Measurements from ENCODE around the gene RAB20.

DNA sequence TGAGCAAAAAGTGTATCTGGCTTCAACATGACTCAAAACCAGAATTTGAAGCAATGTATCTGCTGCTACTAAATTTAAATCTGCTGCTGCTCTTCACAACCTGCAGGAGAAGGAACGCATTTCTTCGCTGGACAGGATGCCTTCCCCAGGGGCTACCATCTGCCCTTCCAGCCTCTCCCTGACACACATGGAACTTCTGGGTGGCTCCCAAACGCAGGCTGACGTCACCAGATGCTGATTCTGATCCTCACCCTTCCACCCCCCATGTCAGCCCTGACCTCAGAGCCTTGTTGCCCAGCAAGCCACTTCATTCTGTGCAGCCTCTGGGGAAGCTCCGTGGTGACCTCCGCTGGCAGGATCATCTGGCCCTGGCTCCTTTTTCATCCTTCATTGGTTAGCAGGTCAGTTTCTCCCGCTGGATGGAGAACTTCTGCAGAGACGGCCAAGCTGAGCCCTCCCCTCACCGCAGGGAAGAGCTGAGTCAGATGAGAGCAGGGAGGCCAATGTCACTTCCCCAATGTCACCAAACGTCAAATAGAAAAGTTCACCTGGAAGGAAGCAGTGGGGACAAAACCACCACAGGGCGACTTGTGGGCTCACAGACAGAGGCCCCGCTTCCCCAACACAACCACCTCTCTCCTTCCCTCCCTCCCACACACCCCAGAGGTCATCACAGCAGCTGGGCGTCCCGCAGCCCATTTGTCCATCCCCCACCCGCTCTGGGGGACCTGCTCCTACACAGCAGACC, 14.0 kb upstream of the RAB20 start:
- TF ChIP-seq EZH2 (IDR thresholded peaks at IDR 0.05) (no peak), CTCF (IDR thresholded peaks at IDR 0.05 in 2 of 3, conservative IDR thresholded peaks at IDR 0.05 in 1 of 3; ENCODE audit: borderline replicate concordance in 1 of 3, insufficient read depth in 1 of 3, low read depth in 2 of 3, low read length in 2 of 3) (no peak), YY1 (IDR thresholded peaks at IDR 0.05; ENCODE audit: extremely low read depth, insufficient replicate concordance, low read depth, low read length) (no peak), ZNF274 (IDR thresholded peaks at IDR 0.05; ENCODE audit: low read depth, low read length) (no peak), EGR1 (IDR thresholded peaks at IDR 0.05; ENCODE audit: low read depth) (no peak), POLR2A (IDR thresholded peaks at IDR 0.05; ENCODE audit: borderline replicate concordance, extremely low read depth, insufficient read depth, insufficient read length) (no peak), SRF (IDR thresholded peaks at IDR 0.05; ENCODE audit: low read depth) (no peak), MAX (IDR thresholded peaks at IDR 0.05) (no peak), POLR2AphosphoS5 (IDR thresholded peaks at IDR 0.05; ENCODE audit: low read depth, low read length) (no peak), SP1 (IDR thresholded peaks at IDR 0.05; ENCODE audit: low read depth) (no peak), JUND (IDR thresholded peaks at IDR 0.05) (no peak), ELF1 (IDR thresholded peaks at IDR 0.05; ENCODE audit: borderline replicate concordance, low read depth) (no peak)
- TF ChIP-seq, protein P1, sequence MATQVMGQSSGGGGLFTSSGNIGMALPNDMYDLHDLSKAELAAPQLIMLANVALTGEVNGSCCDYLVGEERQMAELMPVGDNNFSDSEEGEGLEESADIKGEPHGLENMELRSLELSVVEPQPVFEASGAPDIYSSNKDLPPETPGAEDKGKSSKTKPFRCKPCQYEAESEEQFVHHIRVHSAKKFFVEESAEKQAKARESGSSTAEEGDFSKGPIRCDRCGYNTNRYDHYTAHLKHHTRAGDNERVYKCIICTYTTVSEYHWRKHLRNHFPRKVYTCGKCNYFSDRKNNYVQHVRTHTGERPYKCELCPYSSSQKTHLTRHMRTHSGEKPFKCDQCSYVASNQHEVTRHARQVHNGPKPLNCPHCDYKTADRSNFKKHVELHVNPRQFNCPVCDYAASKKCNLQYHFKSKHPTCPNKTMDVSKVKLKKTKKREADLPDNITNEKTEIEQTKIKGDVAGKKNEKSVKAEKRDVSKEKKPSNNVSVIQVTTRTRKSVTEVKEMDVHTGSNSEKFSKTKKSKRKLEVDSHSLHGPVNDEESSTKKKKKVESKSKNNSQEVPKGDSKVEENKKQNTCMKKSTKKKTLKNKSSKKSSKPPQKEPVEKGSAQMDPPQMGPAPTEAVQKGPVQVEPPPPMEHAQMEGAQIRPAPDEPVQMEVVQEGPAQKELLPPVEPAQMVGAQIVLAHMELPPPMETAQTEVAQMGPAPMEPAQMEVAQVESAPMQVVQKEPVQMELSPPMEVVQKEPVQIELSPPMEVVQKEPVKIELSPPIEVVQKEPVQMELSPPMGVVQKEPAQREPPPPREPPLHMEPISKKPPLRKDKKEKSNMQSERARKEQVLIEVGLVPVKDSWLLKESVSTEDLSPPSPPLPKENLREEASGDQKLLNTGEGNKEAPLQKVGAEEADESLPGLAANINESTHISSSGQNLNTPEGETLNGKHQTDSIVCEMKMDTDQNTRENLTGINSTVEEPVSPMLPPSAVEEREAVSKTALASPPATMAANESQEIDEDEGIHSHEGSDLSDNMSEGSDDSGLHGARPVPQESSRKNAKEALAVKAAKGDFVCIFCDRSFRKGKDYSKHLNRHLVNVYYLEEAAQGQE (IDR thresholded peaks at IDR 0.05; ENCODE audit: low read depth) = no peak
- TF ChIP-seq, protein P2, sequence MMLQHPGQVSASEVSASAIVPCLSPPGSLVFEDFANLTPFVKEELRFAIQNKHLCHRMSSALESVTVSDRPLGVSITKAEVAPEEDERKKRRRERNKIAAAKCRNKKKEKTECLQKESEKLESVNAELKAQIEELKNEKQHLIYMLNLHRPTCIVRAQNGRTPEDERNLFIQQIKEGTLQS (IDR thresholded peaks at IDR 0.05) = no peak

Measured in HCT116 (cell line).